DMS53 treated with DMSO at 0.1 percent for 48 hours (cell line): Measurements from ENCODE around the gene SAMD13.

Experiments used
- DNase-seq: peaks from one replicate; lab custom pipeline; 2025; ENCODE audit not compliant: unreplicated experiment; lab: John Stamatoyannopoulos, UW

The SAMD13 gene

DNA sequence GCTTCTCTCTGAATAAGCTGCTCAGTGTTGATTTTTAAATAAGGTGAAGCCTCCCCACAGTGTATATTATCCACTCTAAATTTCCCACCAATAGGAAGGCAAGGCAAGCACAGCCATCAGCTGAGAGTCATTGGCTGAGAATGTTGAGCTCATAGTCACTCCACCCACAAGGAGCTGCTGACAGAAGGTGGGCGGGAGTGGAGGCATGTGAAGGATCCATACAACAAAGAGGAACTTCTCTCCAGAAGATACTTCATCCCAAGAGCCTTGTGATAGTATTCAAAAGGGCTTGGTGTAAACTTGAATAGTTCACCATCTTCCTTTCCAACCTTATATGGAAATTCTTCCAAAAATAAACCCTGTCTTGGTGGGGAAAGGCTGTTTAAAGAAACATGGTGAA, 42.8 kb downstream of the SAMD13 start:
- DNase-seq = no peak

DNA sequence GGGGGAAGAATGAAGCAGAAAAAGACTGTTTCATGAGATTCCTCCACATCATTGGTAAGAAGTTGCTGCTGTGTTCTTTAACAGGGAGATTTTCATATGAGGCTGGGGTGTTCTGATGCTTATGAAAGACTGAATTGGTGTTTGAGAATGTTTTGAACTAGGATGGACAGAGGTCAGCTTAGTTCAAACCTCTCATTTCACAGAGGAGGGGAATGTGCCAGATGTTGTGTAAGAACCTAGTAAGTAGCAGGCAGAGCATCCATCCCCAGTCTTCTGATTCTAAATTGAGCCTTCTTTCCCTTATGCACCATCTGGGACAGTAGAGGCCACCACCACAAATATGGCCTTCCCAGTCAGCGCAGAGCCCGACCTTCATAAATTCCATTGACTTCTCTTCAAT, 43.7 kb downstream of the SAMD13 start:
- DNase-seq = no peak

DNA sequence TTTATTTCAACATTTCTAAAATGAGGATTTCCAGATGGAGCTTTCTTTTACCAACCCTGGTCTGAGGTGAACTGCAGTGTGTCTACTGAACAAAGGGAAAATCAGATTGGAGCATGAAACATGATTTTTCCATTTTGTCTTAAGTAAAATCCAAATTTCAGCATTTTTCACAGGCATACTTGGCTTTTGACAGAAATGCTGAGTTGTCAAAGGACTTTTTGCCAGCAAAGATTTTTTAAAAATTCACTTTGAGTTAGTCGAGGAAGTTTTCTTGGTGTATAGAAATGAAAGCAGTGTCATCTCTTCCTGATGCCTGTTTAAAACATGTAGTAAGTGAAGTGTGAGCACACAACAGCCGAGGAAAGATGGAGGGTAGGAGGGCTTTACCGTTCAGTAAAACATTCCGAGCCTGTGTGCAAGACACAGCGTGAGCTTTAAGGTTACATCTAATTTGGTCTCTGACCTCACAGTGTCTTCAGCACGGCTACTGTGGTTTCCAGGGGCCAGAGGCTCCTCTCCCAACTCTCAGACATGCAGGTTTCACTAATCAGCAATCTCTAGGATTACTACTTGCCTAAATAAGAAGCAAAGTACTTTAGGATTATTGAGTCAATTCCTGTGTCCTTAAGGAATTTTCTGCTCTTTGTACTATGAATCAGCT, 45.9 kb downstream of the SAMD13 start:
- no peak for DNase-seq

DNA sequence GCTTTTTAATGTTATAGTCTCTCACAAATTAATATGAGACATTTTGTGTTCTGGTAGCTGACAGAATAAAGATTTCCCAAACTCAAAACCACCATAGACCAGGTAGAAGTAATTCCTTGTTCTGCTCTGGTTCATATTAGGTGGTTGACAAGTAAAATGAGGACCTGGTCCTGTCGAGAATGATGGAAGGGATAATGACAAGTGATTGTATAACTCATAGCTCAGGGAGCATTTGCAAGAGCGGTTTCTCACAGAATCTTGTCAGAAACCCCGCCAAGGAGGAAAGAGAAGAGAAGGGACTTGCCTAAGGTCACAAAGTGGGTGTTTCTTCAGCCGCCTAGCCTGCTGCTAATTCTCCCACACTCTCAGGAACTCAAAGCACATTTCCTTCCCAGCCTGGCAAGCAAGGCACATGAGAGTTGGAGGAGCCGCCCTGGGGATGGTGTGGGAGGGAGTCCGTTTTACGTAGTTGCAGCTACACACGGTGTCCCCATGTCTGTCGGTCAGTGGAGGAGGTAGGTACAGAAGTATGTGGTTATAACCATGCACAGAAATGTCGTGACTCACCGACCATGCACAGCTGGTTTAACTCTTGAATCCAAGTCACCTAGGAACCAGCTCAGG, 46.5 kb downstream of the SAMD13 start:
- DNase-seq = no peak

DNA sequence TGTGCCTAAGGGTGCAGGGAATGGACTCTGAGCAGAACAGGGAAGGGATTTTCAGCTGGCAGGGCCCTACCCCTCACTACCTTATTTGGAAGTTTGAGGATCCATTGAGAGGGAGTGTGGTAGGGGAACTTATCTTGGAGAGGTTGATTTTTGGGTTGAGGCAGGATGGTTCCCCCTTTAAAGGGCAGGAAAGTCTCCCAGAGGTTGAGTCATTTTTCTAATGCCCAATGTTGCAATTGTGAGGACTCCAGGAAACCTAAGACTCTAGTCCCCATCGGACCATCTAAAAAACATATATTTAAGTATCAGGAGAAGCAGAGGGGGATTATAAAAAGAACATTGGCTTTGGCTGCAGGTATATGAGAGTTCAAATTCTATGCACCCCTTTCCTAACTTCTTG, 47.3 kb downstream of the SAMD13 start:
- DNase-seq = no peak

DNA sequence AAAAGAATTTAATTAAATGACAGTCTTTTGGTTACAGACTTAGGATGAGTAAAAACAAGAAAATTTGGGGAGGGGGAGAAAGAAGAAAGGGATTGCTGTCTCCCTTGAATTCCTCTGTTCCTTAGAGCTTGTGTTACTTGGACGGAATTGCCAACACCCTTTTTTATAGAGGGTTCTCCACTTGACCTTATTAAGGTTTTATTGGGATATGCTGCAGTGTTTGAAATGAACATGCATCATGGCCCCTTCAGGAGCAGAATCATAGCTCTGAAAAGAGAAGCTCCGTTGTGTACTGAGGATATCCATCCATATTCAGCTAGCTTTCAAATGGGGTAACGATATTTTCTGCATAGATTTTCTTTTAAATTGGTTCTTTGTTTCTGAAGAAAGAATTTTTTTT, 48.6 kb downstream of the SAMD13 start:
- no peak for DNase-seq

DNA sequence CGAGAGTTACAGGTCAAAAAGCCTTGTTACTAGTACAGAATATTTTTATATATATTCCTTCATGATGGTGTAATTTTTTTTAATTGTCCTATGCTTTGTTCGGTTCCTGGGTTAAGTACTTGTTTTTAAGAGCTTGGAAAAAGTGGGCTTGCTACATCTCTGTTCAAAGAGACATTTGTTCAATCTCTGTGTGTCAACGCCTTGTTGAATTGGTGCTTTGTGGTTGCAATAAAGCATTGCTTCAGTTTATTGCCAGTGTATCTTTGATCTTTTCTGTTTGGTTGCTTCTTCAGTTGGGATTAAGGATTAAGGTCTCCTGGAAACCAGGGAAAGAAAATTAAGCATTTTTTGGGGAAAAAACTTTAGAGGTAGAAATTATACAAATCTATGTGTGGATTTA, 49.0 kb downstream of the SAMD13 start:
- DNase-seq = no peak

DNA sequence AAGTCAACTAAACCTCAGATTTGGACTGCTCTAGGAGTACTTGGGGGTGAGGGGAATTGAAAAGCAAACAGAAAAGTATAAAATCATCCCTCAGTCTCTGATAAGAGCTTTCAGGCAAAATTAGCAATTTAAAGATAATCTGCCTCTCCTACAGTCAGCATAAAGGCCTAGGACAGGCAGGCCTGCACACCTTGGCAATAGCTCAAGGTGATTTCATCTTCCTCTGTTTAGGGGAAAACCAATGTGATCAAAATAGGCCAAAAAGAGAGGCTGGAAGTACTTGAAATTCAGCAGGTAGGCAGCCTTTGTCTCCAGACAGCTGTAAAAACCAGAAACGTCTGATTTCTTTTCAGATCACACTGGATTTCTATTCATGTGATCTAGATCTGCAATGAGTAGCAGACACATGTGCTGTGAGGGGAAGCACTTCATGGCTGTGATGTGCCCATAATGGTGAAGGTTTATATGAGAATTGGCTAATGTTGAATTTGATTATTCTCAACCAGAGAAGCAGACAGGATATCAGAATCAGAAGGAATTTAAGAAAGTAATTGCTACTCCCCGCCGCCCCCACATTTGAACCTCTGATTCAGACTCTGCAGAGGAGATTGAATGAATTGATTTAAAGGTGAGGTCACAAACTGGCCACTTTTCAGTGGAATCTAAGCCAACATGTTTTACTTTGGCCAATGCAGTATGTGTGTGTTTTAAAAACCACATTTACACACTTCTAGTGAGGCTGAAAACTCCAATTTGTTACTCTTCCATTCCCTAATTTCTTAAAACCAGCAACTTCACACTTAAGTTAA, 51.0 kb downstream of the SAMD13 start:
- no peak for DNase-seq

DNA sequence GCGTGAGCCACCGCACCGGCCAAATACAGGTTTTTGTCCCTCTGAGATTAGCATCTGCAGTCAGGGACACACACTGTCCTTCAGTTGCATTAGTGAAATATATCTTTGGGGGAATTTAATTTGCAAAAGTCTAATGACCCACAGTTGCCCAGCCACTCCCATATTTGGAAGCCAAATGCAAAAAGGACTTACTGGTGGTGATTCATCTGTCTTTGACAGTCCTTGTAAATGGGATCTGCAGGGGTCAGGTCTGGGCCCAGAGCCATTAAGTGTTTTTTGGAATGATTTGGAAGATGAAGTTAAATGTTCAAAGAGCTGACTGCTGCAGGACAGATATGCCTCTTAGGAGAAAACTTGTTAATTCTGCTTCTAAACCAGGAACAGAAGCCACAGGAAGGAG, 52.2 kb downstream of the SAMD13 start:
- DNase-seq = no peak

DNA sequence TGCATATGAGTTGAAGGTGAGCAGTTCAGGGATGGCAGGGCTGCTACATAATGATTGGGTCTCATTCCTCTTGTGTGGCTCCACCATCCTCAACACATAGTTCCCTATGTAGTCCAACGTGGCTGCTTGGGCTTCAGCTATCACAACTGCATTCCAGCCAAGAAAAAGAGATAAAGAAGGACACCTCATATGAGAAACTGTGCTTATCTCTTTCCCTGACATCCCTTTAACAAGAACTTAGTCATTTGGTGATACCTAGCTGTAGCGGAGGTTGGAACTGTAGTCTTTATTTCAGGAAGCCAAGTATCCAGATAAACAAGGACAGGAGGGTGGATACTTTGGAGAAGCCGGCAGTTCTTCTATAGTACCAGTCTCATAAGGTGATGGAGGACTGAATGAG, 54.0 kb downstream of the SAMD13 start:
- no peak for DNase-seq

DNA sequence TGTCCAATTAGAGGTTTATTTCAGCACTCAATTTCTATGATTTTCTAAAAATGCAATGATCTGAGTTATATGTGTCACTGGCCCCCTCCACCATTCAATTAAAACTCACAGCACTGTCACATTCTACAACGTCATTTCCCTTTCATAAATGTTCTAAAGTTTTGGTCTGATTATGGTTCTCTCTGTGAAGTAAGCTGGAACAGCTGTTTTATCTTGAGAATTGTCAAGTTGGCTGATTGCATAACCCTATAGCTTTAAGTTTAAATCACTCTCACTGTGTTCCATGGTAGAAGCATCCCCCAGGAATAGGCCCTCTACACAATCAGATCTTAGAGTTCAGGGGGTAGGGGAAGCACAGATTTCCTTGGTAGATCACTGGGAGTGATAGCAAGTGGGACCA, 55.4 kb downstream of the SAMD13 start:
- no peak for DNase-seq

DNA sequence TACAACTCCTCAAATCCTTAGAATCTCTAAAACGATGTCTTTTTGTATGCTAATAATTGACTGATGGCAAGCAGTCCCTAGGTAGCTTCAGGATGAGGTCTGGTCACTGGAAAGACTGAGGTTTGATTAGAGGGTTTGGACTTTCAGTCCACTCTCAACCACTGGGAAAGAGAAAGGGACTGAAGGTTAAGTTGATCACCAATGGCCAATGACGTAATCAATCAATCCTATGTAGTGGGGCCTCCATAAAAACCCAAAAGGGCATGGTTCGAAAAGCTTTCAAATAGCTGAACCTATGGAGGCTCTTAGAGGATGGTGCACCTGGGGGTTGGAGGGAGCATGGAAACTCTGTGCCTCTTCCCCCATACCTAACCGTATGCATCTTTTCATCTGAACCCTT, 57.2 kb downstream of the SAMD13 start:
- DNase-seq = no peak

DNA sequence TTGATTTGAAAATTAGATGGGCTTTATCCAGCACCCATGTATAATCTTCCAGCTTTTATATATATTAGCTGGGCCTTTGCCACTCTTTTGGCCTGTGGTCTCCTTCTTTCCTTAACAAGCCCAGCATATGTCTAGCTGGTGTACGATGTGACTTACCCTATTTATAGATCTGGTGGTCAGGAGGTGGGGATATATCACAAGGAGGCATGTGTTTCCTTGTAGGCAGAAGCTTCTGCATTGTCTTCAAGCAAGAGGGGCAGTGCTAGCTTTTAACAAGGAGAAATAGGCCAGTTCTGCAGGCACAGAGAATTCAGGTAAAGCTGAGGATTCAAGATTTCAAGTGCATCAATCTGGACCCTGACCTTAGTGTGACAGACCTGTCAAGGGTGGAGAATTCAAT, 58.8 kb downstream of the SAMD13 start:
- no peak for DNase-seq

DNA sequence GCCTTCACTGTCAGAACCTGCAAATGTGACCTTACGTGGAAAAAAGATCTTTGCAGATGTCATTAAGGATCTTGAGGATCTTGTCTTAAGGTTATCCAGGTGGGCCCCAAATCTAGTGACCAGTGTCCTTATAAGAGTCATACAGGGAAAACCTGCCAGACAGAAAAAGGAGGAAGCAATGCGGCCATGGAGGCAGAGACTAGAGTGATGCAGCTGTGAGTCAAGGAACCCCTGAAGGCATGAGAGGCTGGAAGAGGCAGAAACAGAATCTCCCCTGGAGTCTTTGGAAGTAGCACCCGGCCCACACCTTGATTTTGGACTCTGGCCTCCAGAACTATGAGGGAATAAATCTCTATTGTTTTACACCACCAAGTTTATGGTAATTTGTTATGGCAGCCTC, 60.3 kb downstream of the SAMD13 start:
- DNase-seq = no peak

DNA sequence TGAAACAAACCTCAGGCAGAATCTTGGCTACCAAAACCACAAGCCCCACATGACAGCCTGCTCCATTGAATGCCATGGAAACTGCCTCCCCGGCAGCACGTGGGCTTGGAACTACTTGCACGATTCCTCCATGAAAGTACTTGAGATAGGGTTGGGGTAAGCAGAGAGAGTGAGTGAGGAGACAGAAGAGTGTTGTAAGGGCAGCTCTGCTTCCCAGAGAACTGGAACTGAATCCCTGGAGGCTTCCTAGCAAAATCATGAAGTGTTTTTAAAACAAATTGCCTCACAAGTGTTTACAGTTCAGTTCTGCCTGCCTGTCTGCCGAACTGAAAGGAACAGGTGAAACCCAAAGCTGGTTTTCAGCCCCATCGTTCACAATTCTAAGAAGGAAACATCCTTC, 61.5 kb downstream of the SAMD13 start:
- DNase-seq = peak; percentile 8

DNA sequence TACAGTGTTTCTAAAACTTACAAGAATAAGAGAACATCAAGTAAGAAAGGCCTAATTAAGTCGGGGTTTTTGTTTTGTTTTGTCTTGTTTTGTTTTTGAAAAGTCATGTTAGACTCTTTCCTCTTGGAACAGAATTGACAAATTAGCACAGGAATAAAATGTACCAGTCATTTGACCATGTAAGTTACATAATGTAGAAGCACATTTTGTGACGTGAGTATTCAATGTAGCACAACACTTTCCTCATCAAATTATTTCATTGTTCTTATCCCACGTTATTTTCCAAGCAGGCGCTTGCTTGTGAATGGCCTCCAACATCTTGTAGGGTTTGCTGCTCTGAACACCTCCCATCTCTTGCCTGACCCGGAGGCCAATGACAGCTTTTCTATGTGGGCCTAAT, 62.1 kb downstream of the SAMD13 start:
- no peak for DNase-seq

DNA sequence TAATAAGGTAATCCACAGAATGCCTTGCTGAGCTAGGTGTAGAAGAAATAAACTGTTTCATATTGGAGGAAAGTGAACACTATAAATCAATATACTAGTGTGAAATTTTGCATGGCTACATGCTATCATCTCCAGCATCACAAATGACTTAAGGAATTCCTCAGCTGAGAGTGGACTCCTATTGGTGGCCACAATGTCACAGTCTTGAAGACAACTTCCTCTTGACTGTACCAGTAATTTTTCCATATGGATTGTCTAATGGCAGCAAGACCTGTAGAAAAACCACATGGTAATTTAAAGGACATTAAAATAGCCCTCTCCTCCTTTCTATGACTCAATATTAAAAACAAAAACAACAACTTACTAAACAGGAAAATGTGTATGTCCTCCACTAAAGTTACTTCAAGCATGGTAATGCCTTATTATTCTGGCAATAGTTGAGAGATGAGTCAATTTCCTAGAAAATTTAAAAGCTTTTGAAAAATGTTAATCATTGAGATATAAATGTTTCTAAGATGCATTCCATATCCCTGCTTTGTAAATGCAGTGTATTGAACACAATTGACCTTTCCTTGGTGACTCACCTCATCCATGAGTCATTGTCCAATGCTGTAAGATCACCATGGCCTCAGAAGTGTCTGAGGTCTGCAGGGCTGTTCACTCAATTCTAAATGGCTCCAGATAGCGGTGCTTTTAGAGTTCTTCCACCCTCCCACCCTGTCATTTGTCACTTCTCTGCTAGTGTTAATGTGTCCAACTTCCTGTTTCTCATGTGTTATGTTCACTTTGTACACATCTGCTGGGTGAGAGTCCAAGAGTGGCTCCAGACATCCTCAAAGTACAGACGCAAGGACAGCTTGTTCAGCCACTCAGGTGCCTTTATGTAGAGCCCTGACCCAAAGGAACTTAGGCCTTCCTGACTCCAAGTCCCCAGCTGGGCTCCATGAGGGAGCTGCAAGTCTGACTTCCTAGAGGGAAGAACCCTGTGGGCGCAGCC, 64.0 kb downstream of the SAMD13 start:
- peak; percentile 83 for DNase-seq

DNA sequence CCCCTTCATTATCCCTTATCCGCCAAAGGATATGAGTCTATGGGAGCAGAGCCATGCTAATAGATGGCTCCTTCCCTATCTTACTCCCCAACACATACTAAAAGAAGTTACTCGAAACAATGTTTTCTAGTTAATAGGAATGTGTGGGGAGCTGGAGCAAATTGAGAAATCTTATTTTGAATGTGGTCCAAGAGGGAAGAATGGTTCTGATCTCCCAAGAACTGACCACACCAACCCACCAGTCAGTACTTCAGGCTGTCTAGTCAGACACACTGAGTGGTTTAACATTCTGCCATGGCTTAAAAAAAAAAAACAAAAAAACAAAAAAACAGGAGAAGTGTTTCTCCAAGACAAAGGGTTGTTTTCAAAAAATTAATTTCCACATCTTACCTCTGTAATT, 65.3 kb downstream of the SAMD13 start:
- no peak for DNase-seq

DNA sequence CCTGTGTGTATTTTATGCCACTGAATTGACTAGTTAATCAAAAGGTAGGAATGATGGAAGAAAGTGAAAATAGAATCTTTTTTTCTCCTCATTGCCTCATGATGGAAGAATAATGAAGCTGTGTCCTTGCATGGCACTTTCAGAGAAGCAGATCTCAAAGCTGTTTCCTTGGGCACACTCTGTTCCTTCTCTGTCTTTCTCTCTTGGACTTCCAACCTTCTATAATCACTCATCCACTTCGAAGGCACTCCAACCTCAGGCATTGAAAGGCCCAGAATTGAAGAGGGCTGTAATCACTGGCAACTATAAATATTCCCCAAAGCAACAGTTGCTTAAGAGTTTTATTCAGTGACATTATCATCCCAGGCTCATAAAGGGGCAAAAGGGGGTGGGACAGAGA, 65.7 kb downstream of the SAMD13 start:
- no peak for DNase-seq

DNA sequence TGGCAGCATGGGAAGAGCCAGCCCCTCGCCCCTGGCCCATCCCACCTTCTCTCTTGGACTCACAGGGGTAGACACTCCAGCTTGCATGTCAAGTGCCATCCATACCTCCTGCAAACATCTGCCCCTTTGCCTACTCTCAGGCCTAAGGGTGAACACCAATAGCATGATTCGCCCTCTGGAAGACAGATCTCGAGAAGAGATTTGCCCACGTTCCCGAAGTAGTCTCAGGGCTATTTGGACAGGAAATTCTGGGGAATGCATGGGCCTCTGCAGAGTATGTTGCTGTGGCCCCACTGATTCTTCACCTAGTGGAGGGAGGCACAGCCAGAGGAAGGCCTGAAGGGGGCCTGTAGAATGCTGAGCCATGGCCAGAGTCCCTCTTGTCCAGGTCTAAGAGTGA, 66.9 kb downstream of the SAMD13 start:
- DNase-seq = no peak

DNA sequence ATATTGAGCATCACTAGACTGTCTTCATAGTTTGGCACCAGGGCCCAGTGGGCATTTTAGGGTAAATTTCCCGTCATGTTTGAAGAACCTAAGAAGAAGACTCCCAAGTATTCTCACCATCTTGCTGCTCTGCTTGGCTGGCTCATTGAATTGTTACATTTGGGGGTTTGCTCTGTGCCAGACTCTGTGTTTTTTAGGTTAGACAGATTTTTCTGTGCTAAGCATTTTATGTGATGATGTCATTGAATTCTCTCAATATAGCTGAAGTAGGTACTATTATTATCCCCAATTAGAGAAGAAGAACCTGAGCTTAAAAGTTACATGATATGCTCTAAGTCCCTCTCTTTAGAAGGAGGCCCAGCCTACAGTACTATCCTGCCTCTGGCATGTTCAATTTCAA, 68.8 kb downstream of the SAMD13 start:
- DNase-seq = no peak
